GM20431 (cell line): ENCODE data around the gene SLC6A11.

Experiments
- in situ Hi-C: fragments of 300-500 bp; cut with MseI, MboI; formaldehyde crosslinking; loops from one replicate; pipeline ENCODE4 v1.15.0; 2020; ENCODE audit warnings: low sequenced_read_pairs; ENCODE audit not compliant: unreplicated experiment

SLC6A11 gene

GRCh38 chr3:10944866-10945265 lies 128.8 kb downstream of the SLC6A11 start:
- in situ Hi-C loops: no loop called here

DNA sequence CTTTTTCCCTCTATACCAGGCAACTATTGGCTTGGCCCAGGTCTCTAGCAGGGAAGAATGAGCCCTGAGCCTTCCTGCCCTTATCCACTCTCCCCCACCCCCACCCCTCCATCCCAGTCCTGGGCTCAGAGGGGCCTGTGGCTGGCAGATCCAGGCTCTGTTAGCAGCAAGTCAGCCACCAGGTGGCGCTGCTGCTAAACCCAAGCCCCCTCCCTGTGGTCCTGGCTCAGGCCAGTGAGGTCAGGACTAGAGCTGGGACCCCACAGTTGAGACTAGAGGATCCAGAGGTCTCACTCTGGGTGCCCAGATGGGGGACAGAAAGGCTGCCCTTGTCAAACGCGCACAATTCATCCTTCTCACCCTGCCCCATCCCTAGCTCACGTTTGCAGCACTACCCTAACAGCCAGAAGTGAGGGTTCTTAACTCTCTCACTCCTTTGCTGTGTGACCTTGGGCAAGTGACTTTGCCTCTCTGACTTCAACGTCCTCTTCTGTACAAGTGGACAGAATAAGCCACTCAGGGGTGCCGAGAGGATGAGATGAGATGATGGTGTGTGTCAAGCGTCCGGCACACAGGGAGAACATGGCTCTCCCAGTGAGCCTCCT lies 129.8 kb downstream of the SLC6A11 start:
- in situ Hi-C loops: no loop called here

GRCh38 chr3:10946526-10946925 lies 130.5 kb downstream of the SLC6A11 start:
- in situ Hi-C loops: no loop called here

- in situ Hi-C loops: no loop called here
Observed at GRCh38 chr3:10948326-10948725, 132.3 kb downstream of the SLC6A11 start.

DNA sequence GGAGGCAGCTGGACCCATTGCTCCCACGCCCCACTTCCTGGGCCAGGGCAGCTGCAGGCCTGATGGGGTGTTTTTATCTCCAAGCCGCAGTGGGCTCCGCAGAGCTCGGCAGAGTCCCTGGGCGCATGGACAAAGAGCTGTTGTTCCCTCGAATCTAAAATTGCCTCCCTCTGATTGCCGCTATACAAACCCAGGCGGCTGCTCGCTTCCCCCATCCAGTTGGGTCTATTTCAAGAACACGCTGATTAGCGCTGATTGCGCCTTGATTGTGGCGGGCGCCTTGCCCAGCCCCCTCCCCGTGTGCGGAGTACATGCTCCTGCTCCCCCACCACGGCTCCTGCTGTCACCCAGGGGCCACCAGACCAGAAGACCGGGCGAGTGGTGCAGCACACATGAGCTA lies 133.2 kb downstream of the SLC6A11 start:
- in situ Hi-C loops: no loop called here

GRCh38 chr3:10950476-10951294 lies 134.7 kb downstream of the SLC6A11 start:
- in situ Hi-C loops: no loop called here

GRCh38 chr3:10951295-10951926 lies 135.4 kb downstream of the SLC6A11 start:
- in situ Hi-C loops: no loop called here

DNA sequence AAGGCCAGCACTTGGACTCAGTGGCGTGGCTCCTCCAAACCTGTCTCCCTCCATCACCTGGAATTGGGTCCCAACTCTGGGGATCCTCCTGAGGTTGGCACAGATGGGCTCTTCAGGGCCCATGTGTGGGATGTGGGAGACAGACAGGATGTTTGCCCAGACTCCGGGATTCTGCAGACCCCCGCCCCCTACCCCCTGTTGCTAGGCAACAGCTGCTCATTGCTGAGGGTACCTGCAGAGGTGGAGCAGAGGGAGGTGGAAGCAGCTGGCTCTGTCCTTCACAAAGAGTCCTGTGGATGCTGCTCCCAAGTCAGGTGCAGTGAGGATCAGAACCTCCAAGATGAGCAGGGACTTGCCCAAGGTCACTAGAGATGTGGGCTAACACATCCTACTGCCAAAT lies 136.5 kb downstream of the SLC6A11 start:
- in situ Hi-C loops: no loop called here

GRCh38 chr3:10954740-10955139 lies 138.7 kb downstream of the SLC6A11 start:
- in situ Hi-C loops: no loop called here

DNA sequence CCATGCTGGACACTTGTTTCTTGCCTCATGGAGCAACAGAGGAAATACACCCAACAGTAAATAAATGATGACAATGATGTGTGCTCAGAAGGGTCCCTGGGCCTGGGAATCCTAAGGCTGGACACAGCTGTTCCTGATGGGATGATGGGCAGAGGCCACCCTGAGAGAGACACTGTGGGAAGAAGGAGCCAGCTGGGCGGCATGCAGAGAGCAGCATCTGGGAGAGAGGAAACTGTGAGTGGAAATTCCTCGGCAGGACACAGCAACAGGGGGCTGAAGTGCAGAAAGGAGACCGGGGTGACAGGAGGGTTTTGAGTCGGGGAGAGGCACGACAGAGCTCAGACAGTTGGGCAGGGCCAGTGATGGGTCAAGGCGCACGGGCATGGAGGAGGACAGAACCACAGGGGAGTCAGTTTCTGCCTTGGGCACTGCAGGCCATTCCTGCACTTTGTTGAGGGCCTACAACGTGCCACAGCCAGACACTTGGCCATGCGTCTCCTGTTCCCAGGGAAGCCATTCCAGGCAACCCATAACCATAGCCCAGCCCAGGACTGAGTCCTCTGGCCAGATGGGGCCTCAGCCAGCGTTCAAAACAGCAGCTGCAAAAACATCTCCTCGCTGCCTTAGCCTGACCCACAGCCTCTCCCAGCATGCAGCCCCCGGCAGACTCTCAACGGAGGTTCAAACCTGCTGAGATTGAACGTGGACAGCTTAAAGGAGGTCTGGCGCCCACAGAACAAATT lies 139.9 kb downstream of the SLC6A11 start:
- in situ Hi-C loops: no loop called here

DNA sequence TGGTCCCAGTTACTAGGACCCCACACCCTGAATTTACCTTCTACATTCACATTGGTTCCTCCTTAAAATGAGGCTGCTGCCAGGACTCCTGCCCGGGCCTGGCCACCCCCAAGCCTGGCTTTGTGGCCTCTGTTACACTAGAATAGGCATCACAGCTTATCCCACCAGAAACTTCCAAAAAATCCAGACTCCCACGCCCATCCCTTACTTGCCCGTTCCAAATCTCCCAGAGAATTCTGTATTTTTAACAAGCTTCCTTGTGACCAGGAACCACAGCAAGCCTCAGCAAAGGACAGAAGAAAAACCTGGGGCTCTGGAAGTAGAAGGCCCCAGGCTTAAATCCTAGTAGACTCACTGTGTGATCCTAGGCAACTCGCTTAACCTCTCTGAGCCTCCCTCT lies 140.5 kb downstream of the SLC6A11 start:
- in situ Hi-C loops: no loop called here

DNA sequence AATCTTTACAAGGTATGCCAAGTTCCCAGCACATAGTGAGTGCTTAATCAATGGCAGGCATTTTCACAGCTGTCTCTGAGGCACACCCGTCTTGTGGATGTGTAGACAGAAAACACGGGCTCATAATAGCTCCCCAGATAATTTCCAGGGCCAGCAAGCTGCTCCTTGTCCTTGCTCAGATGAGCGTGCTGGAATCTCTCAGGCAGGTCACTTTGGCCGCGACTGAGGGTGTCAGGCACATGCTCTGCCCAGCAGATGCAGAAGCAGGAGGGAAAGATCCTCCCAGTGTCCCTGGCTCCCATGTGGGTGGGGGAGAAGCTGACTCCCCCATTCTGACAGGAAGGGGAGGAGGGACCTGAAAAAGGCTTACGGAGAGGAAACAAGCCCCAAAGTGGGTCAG lies 141.0 kb downstream of the SLC6A11 start:
- in situ Hi-C loops: no loop called here

DNA sequence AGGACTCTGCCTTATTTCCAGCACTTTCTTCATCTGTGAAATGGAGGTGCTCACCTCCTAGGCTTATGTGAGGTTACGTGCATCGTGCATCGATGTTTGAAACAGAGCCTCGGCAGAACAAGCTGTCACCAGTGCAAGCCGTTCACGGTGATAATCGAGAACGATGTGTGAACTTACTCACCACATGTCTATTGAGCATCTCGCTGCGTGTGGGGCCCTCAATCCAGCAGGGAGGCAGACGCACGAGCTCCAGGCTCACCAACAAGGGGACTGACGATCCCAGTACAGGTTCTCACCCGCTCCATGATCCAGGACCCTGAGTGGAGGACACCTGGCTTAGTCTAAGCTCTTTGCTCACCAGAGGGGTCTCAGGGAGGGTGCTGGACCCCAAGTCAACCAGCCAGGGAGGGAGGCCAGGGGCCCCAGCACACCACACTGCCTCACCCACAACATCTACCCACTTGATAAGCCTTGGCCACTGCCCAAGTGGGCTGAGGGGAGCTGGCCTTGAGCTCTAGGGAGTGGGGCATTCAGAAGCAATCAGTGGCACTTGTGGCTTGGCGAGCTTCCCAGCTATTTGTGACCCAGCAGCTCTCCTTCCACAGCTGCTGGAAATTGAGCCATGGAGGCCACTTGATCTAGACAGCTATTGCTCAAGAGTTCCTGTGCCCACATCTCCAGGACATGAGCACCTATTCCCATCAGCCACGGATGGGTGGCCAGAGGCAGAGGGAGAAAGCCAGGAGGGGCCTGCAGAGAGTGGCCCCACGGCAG lies 142.1 kb downstream of the SLC6A11 start:
- in situ Hi-C loops: no loop called here

DNA sequence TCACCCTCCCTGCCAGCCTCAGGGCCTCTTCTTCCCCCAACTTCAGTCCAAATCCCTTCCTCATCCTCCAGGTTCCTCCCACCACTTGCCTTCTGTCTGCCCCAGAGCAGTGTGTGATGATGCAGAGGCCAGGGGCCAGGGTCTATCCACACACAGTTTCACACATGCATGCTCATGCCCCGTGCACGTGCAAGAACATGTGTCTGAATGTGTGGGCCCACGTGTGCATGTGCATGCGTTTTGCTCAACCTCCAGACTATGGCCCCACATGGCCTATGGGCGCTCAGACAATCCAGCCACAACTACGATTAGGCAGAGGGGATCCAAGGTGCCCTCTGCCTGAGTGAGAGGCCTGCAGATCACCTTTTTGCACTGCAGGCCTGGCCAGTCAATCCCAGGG lies 144.2 kb downstream of the SLC6A11 start:
- in situ Hi-C loops: no loop called here

GRCh38 chr3:10961921-10962320 lies 145.9 kb downstream of the SLC6A11 start:
- in situ Hi-C loops: no loop called here

GRCh38 chr3:10962481-10963036 lies 146.5 kb downstream of the SLC6A11 start:
- in situ Hi-C loops: no loop called here

DNA sequence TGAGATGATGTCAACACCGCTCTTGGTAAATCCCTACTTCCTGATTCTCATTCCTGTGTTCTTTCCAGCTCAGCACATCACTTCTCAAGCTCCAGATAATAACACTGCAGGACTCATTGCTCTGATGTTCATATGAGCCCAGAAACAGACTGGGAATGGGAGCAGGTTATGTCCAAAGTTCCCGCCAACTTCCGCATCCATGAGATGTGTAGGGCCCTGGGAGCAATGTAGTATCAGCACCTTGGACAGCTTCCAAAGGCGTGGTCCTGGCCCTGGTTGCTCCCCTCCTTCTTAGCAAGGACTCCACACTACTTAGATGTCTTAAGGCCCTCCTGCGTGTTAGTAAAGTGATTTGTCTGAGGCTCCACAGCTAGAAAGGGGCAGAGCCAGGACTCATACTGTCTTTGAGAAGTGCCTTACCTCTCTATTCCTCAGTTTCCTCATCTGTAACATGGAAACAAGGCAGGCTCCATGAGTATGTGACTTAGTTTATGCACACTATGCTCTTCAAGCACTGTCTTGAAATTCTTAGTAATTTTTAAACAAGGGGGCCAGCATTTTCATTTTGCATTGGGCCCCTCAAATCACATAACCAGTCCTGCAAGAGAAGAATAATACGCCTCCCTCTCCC lies 148.6 kb downstream of the SLC6A11 start:
- in situ Hi-C loops: no loop called here

DNA sequence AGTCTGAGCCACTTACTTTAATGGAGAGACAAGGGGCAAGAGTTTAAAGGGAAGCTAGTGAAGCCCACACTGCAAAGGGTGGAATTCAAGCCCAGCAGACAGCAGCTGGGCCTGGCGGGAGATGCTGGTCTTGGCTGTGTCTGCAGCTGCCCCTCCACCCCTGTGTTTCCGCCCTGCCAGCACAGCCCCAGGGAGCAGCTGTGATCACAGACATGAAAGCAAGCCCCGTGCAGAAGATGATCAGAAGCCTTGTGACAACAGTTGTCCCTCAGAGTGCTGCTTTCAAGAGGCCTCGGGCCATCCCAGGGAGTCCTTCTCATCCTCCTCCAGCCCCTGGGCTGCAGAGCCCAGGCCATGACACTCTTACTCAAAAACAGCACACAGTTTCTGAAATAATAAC lies 152.4 kb downstream of the SLC6A11 start:
- in situ Hi-C loops: no loop called here

DNA sequence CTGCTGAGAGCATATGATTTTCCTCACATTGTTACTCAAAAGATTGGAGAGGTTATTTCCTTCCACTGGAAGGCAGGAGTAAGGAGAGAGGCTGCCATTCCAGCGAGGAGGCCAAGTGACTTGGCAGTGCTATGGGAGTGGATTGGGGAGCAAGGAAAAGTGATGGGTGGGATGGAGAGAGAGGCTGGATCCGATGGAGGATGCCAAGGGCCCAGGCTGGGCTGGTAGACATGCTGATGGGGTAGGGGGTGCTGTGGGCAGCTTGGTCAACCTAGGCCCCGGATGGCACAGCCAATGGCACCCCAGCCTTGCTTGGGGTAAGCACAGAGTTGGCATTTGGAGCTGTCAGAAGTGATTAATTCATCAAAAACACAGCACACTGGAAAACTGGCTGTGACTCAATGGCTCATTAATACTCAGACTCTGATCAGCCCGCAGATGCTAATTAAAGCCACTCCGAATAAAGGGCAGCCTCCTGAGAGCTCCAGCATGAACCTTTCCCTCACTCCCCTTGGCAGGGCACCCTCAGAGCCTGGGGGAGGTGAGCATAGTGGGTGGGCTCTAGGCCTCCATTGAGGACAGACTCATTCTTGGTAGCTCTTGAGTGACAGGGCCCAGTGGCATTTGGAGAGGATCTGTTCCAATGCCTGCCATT lies 154.4 kb downstream of the SLC6A11 start:
- in situ Hi-C loops: no loop called here
